Stimulated activated CD8-positive, alpha-beta memory T cell treated with anti-CD3 and anti-CD28 coated beads, Interleukin-4, amount 100 ng/mL, for 48 hours (primary cell): Measurements from ENCODE around the gene SLC8A1.

ENCODE experiments used
- DNase-seq: peaks from one replicate; pipeline ENCODE4 v3.0.0-alpha.2; 2020

The SLC8A1 gene

GRCh38 chr2:40300391-40300790 is 151.5 kb downstream of the SLC8A1 start:
- no peak for DNase-seq

GRCh38 chr2:40299781-40300180 is 152.1 kb downstream of the SLC8A1 start:
- no peak for DNase-seq

GRCh38 chr2:40299173-40299572 is 152.7 kb downstream of the SLC8A1 start:
- no peak for DNase-seq

GRCh38 chr2:40298026-40298425 is 153.9 kb downstream of the SLC8A1 start:
- no peak for DNase-seq

GRCh38 chr2:40292291-40292690 is 159.6 kb downstream of the SLC8A1 start:
- no peak for DNase-seq

GRCh38 chr2:40289771-40290404 is 162.0 kb downstream of the SLC8A1 start:
- DNase-seq, result no peak

- DNase-seq, result no peak
These were observed 164.1 kb downstream of the SLC8A1 start for GRCh38 chr2:40287773-40288172.

GRCh38 chr2:40287195-40287594 is 164.7 kb downstream of the SLC8A1 start:
- DNase-seq, result no peak

GRCh38 chr2:40286721-40287120 is 165.2 kb downstream of the SLC8A1 start:
- DNase-seq, result no peak

- DNase-seq, result no peak
These were observed 166.5 kb downstream of the SLC8A1 start for GRCh38 chr2:40285391-40285790.

- DNase-seq, result no peak
These were observed 167.1 kb downstream of the SLC8A1 start for GRCh38 chr2:40284797-40285196.

GRCh38 chr2:40283111-40283909 is 168.6 kb downstream of the SLC8A1 start:
- DNase-seq, result no peak

- no peak for DNase-seq
These were observed 169.5 kb downstream of the SLC8A1 start for GRCh38 chr2:40282428-40282827.

- no peak for DNase-seq
These were observed 170.6 kb downstream of the SLC8A1 start for GRCh38 chr2:40281021-40281940.

- DNase-seq, result no peak
These were observed 172.4 kb downstream of the SLC8A1 start for GRCh38 chr2:40279482-40279881.

- DNase-seq, result no peak
These were observed 172.9 kb downstream of the SLC8A1 start for GRCh38 chr2:40279001-40279400.

GRCh38 chr2:40276076-40276475 is 175.8 kb downstream of the SLC8A1 start:
- no peak for DNase-seq

- DNase-seq, result no peak
These were observed 177.6 kb downstream of the SLC8A1 start for GRCh38 chr2:40274270-40274669.

GRCh38 chr2:40273734-40274182 is 178.1 kb downstream of the SLC8A1 start:
- no peak for DNase-seq

GRCh38 chr2:40271094-40271493 is 180.8 kb downstream of the SLC8A1 start:
- DNase-seq, result no peak

GRCh38 chr2:40270372-40270771 is 181.5 kb downstream of the SLC8A1 start:
- no peak for DNase-seq

GRCh38 chr2:40268566-40268965 is 183.3 kb downstream of the SLC8A1 start:
- DNase-seq, result no peak

GRCh38 chr2:40266201-40266600 is 185.7 kb downstream of the SLC8A1 start:
- DNase-seq, result no peak
